KOPT-K1 (cell line): ENCODE measurements around the gene EBLN2.

Experiments used
- H3K27ac ChIP-seq: fragments of 200-600 bp; sonication (generic); 2 replicates; pipeline ENCODE4 v1.5.1; 2016; ENCODE audit warnings: antibody characterized with exemption, mild to moderate bottlenecking, low read depth, low read length; ENCODE audit not compliant: poor library complexity, severe bottlenecking
- H3K36me3 ChIP-seq: fragments of 200-600 bp; sonication (generic); 2 replicates; pipeline ENCODE4 v1.5.1; 2017; ENCODE audit warnings: antibody characterized with exemption, mild to moderate bottlenecking, low read length, moderate library complexity; ENCODE audit not compliant: insufficient read depth
- H3K9me3 ChIP-seq: fragments of 200-600 bp; sonication (generic); 2 replicates; pipeline ENCODE4 v1.5.1; 2017; ENCODE audit warnings: antibody characterized with exemption, low read length, mild to moderate bottlenecking; ENCODE audit not compliant: insufficient read depth, poor library complexity, severe bottlenecking

EBLN2 gene

DNA sequence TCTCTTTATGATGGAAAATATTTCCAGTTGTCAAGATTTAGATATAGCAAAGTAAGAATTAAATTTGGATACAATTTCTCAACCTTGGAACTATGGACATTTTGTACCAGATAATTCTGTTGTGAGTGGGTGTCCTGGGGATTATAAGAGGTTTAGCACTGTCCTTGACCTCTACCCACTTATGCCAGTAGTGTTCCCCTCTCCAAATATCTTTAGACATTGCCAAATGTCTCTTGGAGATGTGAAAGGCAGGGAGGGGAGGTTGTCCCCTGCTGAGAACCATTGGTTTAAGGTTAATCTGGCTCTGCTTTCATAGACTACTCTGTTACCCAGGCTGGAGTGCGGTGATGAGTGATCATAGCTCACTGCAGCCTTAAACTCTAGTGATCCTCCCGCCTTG is at the start of gene EBLN2:
Gene EBLN2, plus strand, starts transcription at position 244 of the 400 bp plus-strand sequence. CDS start 423 bp downstream, outside the sequence.
- H3K27ac ChIP-seq = no peak within 1 kb of the TSS
- H3K36me3 ChIP-seq = peaks cover 90% of the 10 kb centered on the region

DNA sequence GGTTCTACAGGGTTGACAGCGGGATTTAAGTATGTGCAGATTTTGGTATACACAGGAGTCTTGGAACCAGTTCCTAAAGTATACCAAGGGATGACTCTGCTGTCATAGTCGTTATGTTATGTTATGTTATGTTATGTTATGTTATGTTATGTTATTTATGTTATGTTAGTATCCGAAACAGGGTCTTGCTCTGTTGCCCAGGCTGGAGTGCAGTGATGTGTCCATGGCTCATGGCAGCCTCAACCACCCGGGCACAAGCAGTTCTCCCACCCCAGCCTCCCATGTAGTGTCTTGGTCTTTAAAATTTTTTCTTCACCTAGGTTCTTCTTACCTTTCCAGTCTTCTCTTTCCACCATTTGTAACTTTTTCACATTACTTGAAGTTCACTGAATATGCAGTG is 43.2 kb upstream of the EBLN2 start:
- H3K36me3 ChIP-seq = peaks cover 81% of the 10 kb centered on the region

More for the DNA sequence above, at the start of gene EBLN2:
- no peaks in the 10 kb centered on the region for H3K9me3 ChIP-seq

DNA sequence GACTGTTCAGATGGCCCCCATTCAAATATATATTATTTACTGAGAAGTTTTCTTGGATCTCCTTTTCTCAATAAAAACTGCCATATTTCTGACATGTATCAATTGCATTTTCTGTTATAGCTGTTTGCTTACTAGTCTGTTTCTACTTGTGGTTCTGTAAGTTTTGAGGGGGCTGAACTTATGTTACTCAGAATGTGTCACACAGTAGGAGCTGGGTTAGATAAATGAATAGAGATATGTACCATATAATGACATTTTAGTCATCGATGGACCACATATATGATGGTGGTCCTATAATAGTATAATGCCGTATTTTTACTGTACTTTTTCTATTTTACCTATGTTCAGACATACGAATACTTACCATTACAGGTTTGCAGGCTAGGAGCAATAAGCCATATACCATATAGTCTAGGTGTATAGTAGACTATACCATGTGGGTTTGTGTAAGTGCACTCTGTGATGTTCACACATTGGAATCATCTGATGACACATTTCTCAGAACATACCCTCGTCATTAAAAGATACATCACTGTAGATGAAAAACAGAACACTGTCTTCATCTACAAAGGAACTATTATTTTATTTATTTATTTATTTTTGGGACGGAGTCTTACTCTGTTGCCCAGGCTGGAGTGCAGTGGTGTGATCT is 42.5 kb upstream of the EBLN2 start:
- no peaks in the 10 kb centered on the region for H3K9me3 ChIP-seq
- no peak overlapping the region for H3K27ac ChIP-seq
- peaks cover 75% of the 10 kb centered on the region for H3K36me3 ChIP-seq

More for the DNA sequence above, 43.2 kb upstream of the EBLN2 start:
- no peak overlapping the region for H3K27ac ChIP-seq
- H3K9me3 ChIP-seq = no peaks in the 10 kb centered on the region

DNA sequence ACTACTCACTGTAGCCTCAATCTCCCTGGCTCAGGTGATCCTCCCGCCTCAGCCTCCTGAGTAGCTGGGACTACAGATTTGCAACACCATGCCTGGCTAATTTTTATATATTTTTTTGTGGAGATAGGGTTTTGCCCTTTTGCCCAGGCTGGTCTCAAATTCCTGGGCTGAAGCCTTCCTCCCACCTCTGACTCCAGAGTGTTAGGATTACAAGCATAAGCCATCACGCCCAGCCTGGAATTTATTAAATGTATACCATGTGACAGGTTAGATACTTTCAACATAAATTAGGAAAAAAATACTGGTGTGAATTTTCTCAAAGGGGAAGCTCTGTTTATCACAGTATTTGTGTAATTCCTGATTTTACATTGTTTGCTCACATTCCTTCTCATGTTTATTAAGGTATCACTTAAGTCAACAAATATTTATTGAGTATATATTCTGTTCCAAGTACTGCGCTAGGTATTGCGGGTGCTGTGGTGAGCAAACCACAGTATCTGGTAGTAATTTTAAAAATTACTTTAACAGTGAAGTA is 40.1 kb upstream of the EBLN2 start:
- H3K36me3 ChIP-seq = peaks cover 62% of the 10 kb centered on the region
- H3K9me3 ChIP-seq = no peaks in the 10 kb centered on the region
- no peak overlapping the region for H3K27ac ChIP-seq

DNA sequence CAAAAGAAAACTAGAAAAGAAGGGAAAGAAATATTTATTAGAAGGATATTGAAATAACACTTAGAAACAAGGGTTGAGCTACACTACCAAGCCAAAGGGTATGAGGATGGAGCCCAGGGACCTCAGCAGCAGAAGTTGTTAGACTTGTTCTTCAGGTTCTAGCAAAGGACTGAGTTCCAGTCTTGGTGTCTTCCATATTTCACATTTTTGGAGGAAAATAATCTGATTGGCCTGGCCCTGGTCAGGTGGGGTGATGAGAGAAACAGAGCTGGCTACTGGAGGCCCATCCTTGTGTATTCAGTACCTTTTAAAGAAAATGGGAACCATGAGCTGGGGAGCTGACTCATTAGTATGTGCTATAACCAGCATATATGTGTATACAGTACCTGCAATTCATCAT is 36.6 kb upstream of the EBLN2 start:
- no peaks in the 10 kb centered on the region for H3K9me3 ChIP-seq
- H3K36me3 ChIP-seq = peaks cover 59% of the 10 kb centered on the region
- H3K27ac ChIP-seq = no peak overlapping the region

DNA sequence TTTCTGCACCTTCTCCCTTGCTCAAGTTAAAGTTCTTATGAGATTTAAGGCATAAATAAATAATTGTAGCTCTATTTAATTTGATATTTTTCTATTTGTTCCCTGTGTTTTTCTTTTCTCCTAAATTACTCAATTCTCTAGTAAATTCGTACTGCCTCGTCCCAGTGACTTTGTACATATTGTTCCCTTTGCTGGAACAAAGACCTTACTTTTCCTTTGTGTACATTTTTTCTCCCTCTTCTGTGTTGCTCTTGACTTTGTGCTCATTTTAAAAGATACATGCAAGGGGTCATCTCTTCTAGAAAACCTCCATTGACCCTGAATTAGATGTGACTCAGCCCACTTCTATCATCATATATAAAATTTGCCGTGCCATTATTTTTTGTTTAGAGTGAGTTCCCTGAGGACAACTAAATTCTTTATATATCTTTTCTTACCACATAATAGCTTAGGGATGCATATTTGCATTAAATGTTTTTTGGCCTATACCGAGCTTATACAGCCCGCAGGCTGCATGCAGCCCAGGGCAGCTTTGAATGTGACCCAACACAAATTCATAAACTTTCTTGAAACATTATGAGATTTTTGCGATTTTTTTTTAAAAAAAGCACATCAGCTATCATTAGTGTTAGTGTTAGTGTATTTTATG is 35.2 kb upstream of the EBLN2 start:
- no peaks in the 10 kb centered on the region for H3K9me3 ChIP-seq
- H3K27ac ChIP-seq = no peak overlapping the region
- peaks cover 64% of the 10 kb centered on the region for H3K36me3 ChIP-seq

DNA sequence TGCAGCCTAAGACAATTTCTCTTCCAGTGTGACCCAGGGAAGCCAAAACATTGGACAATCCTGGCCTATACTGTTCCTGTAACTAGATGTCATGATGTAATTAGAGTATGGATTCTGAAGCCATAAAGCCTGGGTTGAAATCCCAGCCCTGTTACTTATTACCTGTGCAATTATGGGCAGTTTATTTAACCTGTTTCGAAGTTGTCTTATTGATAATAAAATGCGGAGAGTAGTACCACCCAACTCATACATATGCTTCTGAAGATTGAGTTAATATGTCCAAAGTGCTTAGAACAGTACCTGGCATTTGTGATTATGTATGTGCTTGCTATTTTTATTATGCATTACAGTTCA is 34.7 kb upstream of the EBLN2 start:
- Histone ChIP-seq H3K9me3 (no peaks in the 10 kb centered on the region), H3K27ac (no peak overlapping the region), H3K36me3 (peaks cover 64% of the 10 kb centered on the region)

DNA sequence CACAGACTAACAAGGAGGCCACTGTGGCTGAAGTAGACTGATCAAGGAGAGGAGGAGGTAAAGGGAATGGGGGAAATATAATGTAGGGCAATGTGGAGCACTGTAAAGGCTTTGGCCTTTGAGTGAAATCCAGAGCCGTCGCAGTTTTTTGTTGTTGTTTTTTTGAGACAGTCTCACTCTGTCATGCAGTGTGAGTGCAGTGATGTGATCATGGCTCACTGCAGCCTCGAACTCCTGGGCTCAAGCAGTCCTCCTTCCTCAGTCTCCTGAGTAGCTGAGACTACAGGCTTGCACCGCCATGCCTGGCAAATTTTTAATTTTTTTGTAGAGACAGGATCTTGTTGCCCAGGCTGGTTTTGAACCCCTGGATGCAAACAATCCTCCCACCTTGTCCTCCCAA is 32.7 kb upstream of the EBLN2 start:
- Histone ChIP-seq H3K36me3 (peaks cover 62% of the 10 kb centered on the region), H3K9me3 (no peaks in the 10 kb centered on the region), H3K27ac (no peak overlapping the region)

DNA sequence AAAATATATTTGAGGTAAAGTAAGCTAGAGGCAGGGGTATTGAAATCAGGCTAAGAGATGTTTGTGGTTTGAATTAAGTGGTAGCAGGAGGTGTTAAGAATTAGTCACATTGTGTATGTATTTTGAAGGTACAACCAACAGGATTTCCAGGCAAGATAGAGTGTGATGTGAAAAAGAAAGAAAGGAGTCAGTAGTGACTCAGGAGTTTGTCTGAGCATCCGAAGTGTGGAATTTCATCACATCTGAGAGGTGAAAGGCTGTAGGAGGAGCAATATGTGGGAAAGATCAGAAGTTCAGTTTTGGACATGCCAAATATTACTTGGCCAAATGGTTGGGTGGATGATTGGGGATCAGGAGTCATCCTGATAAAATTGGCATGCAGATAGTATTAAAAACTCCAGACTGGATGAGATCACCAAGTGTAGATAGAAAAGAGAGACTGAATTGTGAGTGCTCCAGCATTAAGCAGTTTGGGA is 32.1 kb upstream of the EBLN2 start:
- Histone ChIP-seq H3K9me3 (no peaks in the 10 kb centered on the region), H3K36me3 (peaks cover 58% of the 10 kb centered on the region), H3K27ac (no peak overlapping the region)

DNA sequence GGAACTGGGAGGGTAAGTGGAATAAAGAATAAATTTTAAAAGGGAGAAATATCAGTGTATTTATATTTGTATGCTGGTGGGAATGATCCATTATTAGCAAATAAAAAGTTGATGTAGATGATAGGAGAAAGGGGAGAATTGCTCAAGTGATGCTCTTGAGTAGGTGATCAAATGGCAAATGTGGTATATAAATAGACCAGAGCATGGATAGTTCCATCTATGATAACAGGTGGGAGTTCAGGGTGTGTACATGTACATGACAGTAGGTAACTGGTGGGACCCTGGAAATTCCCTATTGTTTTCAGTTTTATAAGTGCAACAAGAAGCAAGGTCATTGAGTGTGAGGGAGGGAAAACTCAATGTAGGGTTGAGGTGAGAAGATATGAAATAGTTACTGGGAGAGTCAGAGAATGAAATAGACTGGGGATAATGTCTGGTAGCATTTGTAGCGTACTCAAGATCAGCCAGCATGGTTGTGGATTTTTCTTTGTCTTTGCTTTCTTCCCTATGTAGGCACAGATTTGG is 31.3 kb upstream of the EBLN2 start:
- Histone ChIP-seq H3K36me3 (peaks cover 55% of the 10 kb centered on the region), H3K9me3 (no peaks in the 10 kb centered on the region), H3K27ac (no peak overlapping the region)

DNA sequence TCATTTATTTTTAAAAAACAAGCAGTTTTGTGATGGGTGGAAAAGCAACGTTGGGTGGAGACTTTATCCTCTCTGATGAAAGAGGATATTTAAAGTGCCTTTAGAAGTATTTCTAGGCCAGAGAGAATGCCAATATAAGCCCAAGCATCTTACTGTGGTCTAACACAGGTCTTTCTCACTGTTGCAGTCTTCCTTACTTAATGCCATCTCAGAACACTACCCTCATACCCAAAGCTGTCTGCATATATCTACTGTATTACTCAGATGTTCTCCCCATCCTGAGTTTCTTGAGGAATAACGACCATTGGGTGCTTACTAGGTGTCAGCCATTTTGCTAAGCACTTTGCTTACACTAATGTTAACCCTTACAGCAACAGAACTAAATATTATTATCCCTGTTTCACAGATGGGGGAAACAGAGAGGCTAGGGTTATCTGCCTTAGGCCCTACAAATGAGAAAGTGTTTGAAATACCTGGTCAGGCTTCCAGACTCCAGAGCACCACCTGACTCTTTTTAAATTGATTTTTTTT is 29.8 kb upstream of the EBLN2 start:
- no peak overlapping the region for H3K27ac ChIP-seq
- peaks cover 56% of the 10 kb centered on the region for H3K36me3 ChIP-seq
- H3K9me3 ChIP-seq = no peaks in the 10 kb centered on the region

DNA sequence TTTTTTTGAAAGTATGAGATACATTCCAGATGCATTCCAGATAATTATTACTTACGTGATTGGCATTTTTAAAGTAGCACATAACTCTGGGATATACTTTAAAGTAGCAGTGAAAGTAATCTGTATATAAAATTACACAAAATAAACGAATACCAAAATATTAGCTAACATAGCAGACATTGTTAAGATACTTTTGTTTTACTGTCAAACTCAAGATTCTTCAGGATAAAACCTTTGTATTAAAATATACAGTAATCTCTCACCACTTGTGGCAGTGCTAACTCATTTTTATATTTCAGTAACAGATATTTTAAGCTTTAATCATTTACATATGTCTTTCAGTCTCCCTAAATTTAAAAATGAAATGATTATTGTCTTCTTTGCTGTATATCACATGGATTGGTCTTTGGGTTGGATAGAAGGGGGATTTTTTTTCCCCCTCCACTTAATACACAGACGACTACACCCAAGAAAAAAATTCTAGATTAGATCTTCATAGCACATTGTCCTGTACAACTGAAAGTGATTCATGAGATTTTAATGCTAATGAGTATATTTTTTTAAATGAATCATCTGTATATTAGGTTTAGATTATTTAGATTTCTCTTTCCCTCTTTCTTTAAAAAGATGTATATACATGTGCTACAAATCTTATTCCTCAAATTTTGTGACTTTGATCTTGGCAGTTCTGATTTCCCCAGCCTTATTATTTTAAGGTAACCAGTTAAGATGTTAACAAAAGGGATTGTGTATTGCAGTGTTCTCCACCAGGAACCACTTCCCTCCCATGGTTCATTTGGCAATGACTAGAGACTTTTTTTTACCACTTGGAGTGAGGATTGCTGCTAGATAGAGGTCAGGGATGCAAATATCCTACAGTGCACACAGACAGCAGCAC is 24.5 kb upstream of the EBLN2 start:
- no peaks in the 10 kb centered on the region for H3K9me3 ChIP-seq
- H3K36me3 ChIP-seq = peaks cover 31% of the 10 kb centered on the region
- no peak overlapping the region for H3K27ac ChIP-seq

DNA sequence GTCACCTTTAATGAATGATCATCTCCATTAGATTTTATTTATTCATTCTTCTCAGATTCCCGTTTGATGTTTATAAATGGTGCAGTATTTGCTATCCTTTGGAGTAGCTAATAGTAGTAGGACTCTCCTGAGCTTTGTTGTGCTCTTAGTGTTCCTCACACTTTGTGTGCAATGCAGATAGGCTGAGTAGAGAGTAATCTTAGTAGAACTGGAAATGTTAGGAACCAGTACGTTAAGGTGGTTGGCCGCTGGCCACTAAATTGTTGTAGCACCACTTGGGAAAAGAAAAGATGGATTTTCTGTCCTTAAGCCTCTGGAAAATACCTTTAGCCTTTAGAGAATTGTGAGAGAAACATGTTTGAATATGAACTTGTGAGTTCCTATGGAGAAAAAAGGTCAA is 19.9 kb upstream of the EBLN2 start:
- Histone ChIP-seq H3K9me3 (no peaks in the 10 kb centered on the region), H3K27ac (no peak overlapping the region)

DNA sequence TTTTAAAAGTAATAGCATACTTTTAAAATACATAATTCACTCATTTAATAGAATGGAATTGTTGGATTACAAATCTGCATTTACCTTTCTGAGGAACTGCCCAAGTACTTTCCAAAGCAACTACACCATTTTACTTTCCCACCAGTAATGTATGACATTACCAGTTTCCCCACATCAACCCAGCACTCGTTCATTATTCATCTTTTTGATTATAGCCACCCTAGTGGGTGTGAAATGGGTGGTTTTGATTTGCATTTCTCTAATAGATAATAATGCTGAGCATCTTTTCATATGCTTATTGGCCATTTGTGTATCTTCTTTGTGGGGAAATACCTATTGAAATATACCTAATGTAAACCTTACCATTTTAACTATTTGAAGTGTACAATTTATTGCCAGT is 18.0 kb upstream of the EBLN2 start:
- Histone ChIP-seq H3K27ac (no peak overlapping the region), H3K36me3 (peaks cover 38% of the 10 kb centered on the region)

More for the DNA sequence above, 19.9 kb upstream of the EBLN2 start:
- peaks cover 24% of the 10 kb centered on the region for H3K36me3 ChIP-seq

More for the DNA sequence above, 18.0 kb upstream of the EBLN2 start:
- H3K9me3 ChIP-seq = no peaks in the 10 kb centered on the region
